OCI-LY7 (cell line): ENCODE results near the gene TRPM3. TPM values are rescaled to one million over a fixed set of nuclear protein-coding genes. Genes with fewer than 3 reads are reported as not detected.

Experiments
- BruUV-seq: library from RNA; stranded (reverse); fragments of 400-500 nt; replicated peaks from 2 replicates; lab custom pipeline; 2021; lab: Mats Ljungman, UMichigan
- CTCF ChIA-PET: fragments of 300-600 bp; sonication (Branson Sonifier 250); formaldehyde crosslinking; loops from one replicate; lab custom pipeline; 2022; ENCODE audit warnings: antibody characterized with exemption; ENCODE audit not compliant: unreplicated experiment; lab: Charles Lee
- POLR2A ChIA-PET: fragments of 300-600 bp; sonication (Branson Sonifier 250); formaldehyde crosslinking; loops from one replicate; lab custom pipeline; 2022; ENCODE audit warnings: antibody characterized with exemption; lab: Charles Lee
- DNase-seq: peaks from one replicate; pipeline ENCODE4 v3.0.0-alpha.2; 2015; ENCODE audit warnings: low spot score
- H2AFZ ChIP-seq: fragments of 200-600 bp; sonication (generic), shearing (Covaris generic); 2 replicates; pipeline ENCODE4 v1.6.1; 2014; ENCODE audit warnings: mild to moderate bottlenecking, antibody characterized with exemption, low read length, moderate library complexity
- H3K27ac ChIP-seq: fragments of 200-600 bp; sonication (generic); 2 replicates; pipeline ENCODE4 v1.5.1; 2014; ENCODE audit warnings: mixed run types, low read depth, mild to moderate bottlenecking, moderate library complexity, low read length, inconsistent platforms; ENCODE audit not compliant: poor library complexity, severe bottlenecking
- H3K36me3 ChIP-seq: fragments of 200-600 bp; sonication (generic); 2 replicates; pipeline ENCODE4 v1.6.1; 2014; ENCODE audit warnings: mild to moderate bottlenecking, antibody characterized with exemption, low read length, moderate library complexity, mixed read lengths; ENCODE audit not compliant: insufficient read depth
- H3K4me1 ChIP-seq: fragments of 200-600 bp; sonication (generic); 2 replicates; pipeline ENCODE4 v1.5.1; 2014; ENCODE audit warnings: mild to moderate bottlenecking, low read length; ENCODE audit not compliant: insufficient read depth, poor library complexity, severe bottlenecking
- H3K4me2 ChIP-seq: fragments of 200-600 bp; sonication (generic); 2 replicates; pipeline ENCODE4 v1.6.1; 2014; ENCODE audit warnings: mild to moderate bottlenecking, low read length
- H3K4me3 ChIP-seq: fragments of 200-600 bp; sonication (generic); 2 replicates; pipeline ENCODE4 v1.5.1; 2014; ENCODE audit warnings: mild to moderate bottlenecking, low read depth, low read length; ENCODE audit not compliant: poor library complexity, severe bottlenecking
- H3K79me2 ChIP-seq: fragments of 200-600 bp; sonication (generic); 2 replicates; pipeline ENCODE4 v1.6.1; 2016; ENCODE audit warnings: low read depth, mild to moderate bottlenecking, low read length, moderate library complexity, mixed read lengths; ENCODE audit not compliant: insufficient read depth
- H3K9me2 ChIP-seq: fragments of 200-600 bp; sonication (generic); 2 replicates; pipeline ENCODE4 v1.6.1; 2016; ENCODE audit warnings: mild to moderate bottlenecking, low read length, mixed read lengths; ENCODE audit not compliant: insufficient read depth
- H3K9me3 ChIP-seq: fragments of 200-600 bp; sonication (generic); 2 replicates; pipeline ENCODE4 v1.6.1; 2014; ENCODE audit warnings: mild to moderate bottlenecking, mixed run types, low read length, mixed read lengths
- H4K20me1 ChIP-seq: fragments of 200-600 bp; sonication (generic); 2 replicates; pipeline ENCODE4 v1.6.1; 2014; ENCODE audit warnings: mild to moderate bottlenecking, antibody characterized with exemption, low read length, moderate library complexity, mixed read lengths; ENCODE audit not compliant: insufficient read depth
- CTCF ChIP-seq: fragments of 200-600 bp; sonication (generic); conservative IDR thresholded peaks from 2 replicates; pipeline ENCODE4 v1.5.1; 2014; ENCODE audit warnings: mild to moderate bottlenecking, antibody characterized with exemption, low read length, moderate library complexity, mixed read lengths
- EZH2phosphoT487 ChIP-seq: fragments of 200-600 bp; sonication (generic); IDR thresholded peaks from 2 replicates; pipeline ENCODE4 v1.6.1; 2018; ENCODE audit warnings: low read depth, borderline replicate concordance, mild to moderate bottlenecking, mixed run types, antibody characterized with exemption, low read length, moderate library complexity, mixed read lengths
- intact Hi-C: fragments of 100-400 bp; cut with micrococcal nuclease; formaldehyde crosslinking; loops from one replicate; pipeline ENCODE4 v1.10.0; 2022; ENCODE audit not compliant: unreplicated experiment
- total RNA-seq, 2 experiments: library from RNA; depleted of rRNA in 1 of 2; stranded (reverse); fragments of >200 nt in 1 of 2; shearing (Covaris generic) in 1 of 2; gene quantifications; 2 replicates each; pipeline ENCODE4 v1.2.3, GENCODE V29; 2014 to 2022

TRPM3 gene
- total RNA-seq, 2 experiments from 2014 or later = not detected

DNA sequence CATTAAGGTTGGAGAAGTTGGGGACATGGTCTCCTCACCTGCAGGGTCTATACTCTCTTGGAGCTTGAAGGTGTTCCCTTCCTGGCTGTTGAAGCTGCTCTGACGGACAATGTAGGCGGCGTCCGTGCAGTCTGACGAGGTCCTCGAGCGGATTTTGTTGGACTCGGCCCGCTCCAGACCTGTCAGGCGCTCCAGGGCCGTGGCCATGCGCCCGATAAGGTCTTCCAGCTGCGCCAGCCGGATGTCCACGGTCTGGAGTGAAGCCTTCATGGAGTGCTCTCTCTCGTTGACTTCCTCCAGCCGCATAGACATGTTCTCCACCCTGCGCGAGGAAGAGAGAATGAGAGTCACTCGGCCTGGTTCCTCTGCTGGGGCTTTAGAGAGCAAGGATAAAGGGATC, 584.3 kb downstream of the TRPM3 start:
- no peak for TF ChIP-seq EZH2phosphoT487
- no peak for TF ChIP-seq CTCF
- no peak overlapping the region for H3K27ac ChIP-seq
- no peaks in the 10 kb centered on the region for H4K20me1 ChIP-seq
- CTCF ChIA-PET = no interaction called here
- POLR2A ChIA-PET = interaction anchor here (0.6 kb wide), 1 partner anchor 13 kb away, joined by 3 read pairs; no protein-coding TSS in a partner anchor
- H2AFZ ChIP-seq = no peak overlapping the region
- no peaks in the 10 kb centered on the region for H3K79me2 ChIP-seq
- H3K9me3 ChIP-seq = no peaks in the 10 kb centered on the region
- no peak overlapping the region for H3K4me2 ChIP-seq
- H3K36me3 ChIP-seq = no peaks in the 10 kb centered on the region
- no peak overlapping the region for H3K4me3 ChIP-seq
- DNase-seq = no peak
- no TSS peak for BruUV-seq
- H3K9me2 ChIP-seq = no peaks in the 10 kb centered on the region
- no peaks in the 10 kb centered on the region for H3K4me1 ChIP-seq
- intact Hi-C loops = no loop called here

DNA sequence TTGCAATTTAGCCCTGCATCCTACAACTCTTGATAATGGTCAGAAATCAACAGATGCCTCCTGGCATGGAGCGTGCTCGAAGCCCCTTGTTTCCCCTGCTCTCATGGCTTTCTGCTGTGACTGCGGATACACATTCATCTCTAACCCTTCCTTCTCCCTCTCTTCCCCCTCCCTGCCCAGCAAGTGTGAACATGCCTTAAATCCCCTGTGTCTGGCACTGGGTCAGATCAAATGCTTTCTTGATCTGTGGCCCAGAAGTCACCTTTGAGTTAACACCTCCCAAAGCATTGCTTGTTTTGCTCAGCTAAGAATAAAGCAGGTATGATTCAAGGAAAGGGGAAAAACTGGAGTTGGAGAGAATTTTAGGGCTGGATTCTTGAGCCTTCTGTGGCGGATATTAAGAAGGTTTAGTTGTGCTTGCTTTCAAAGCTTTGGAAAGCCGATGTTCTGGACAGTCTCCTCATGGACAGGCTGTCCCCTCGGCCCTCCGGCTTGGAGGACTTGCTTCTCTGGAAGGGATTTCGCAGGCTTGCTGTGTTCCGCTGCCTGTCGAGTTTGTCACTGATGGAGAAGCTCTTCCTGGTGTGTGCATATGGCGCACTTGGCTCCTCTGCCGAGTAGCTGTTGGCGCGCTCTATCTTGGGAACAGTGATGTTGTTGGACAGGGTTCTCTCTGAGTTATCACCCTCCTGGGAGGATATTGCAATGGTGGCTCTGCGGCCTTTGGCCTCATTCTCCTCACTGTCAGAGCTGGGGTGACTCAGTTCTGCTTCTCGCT, 585.7 kb downstream of the TRPM3 start:
- no peaks in the 10 kb centered on the region for H4K20me1 ChIP-seq
- no peak overlapping the region for H2AFZ ChIP-seq
- TF ChIP-seq EZH2phosphoT487 (no peak), CTCF (no peak)
- no peaks in the 10 kb centered on the region for H3K36me3 ChIP-seq
- BruUV-seq = no TSS peak
- no peaks in the 10 kb centered on the region for H3K9me2 ChIP-seq
- H3K4me3 ChIP-seq = no peak overlapping the region
- no peak overlapping the region for H3K27ac ChIP-seq
- H3K9me3 ChIP-seq = no peaks in the 10 kb centered on the region
- intact Hi-C loops = no loop called here
- H3K79me2 ChIP-seq = no peaks in the 10 kb centered on the region
- DNase-seq = no peak
- CTCF ChIA-PET = no interaction called here
- no peaks in the 10 kb centered on the region for H3K4me1 ChIP-seq
- POLR2A ChIA-PET = interaction anchor here (1.4 kb wide), 1 partner anchor 13 kb away, joined by 6 read pairs; no protein-coding TSS in a partner anchor
- no peak overlapping the region for H3K4me2 ChIP-seq

- DNase-seq = no peak
- TF ChIP-seq EZH2phosphoT487 = no peak
- no peak for TF ChIP-seq CTCF
- Histone ChIP-seq H3K79me2 (no peaks in the 10 kb centered on the region), H2AFZ (no peak overlapping the region), H3K4me2 (no peak overlapping the region), H3K4me3 (no peak overlapping the region), H3K9me2 (no peaks in the 10 kb centered on the region), H3K9me3 (no peaks in the 10 kb centered on the region), H3K27ac (no peak overlapping the region), H3K36me3 (no peaks in the 10 kb centered on the region), H4K20me1 (no peaks in the 10 kb centered on the region), H3K4me1 (no peaks in the 10 kb centered on the region)
- ChIA-PET POLR2A (interaction anchor here (1.4 kb wide), 1 partner anchor 11 kb away, joined by 6 read pairs; no protein-coding TSS in a partner anchor), CTCF (no interaction called here)
- BruUV-seq = no TSS peak
- intact Hi-C loops = no loop called here
Observed at GRCh38 chr9:70534471-70534870, 587.0 kb downstream of the TRPM3 start.
